ENCODE measurements around the gene STPG3. TPM values are rescaled to one million over a fixed set of nuclear protein-coding genes. Genes with fewer than 3 reads are reported as not detected.

STPG3 gene
- total RNA-seq, 2 experiments from 2014 or later, result not detected

- H3K9me3 Mint-ChIP-seq (ENCODE audit: insufficient read depth), result no peaks in the 10 kb centered on the region
- CTCF ChIA-PET, result no interaction called here
- DNase-seq (no peak), ATAC-seq (no peak)
- no peaks in the 10 kb centered on the region for H3K27me3 Mint-ChIP-seq (ENCODE audit: low read depth)
- no peak overlapping the region for H3K27ac Mint-ChIP-seq
- H3K4me1 Mint-ChIP-seq (ENCODE audit: low read depth), result peaks cover 2% of the 10 kb centered on the region
- no peak overlapping the region for H3K4me3 Mint-ChIP-seq
- POLR2A ChIA-PET, result interaction anchor here (1.1 to 1.5 kb wide), 4 partner anchors 9 to 25 kb away, joined by 3 to 5 read pairs (median 4); partner anchors contain the start of genes TPRN and TUBB4B
- no peaks in the 10 kb centered on the region for H3K36me3 Mint-ChIP-seq (ENCODE audit: low read depth)
Measured at GRCh38 chr9:137216188-137216965, 34.7 kb upstream of the STPG3 start.

- POLR2A ChIA-PET, result interaction anchor here (1.4 to 1.5 kb wide), 2 partner anchors 10 to 14 kb away, joined by 4 read pairs; no protein-coding TSS in a partner anchor
- Mint-ChIP-seq H3K9me3 (ENCODE audit: insufficient read depth) (no peaks in the 10 kb centered on the region), H3K27me3 (ENCODE audit: low read depth) (no peaks in the 10 kb centered on the region), H3K4me1 (ENCODE audit: low read depth) (peaks cover 2% of the 10 kb centered on the region), H3K36me3 (ENCODE audit: low read depth) (no peaks in the 10 kb centered on the region), H3K4me3 (no peak overlapping the region), H3K27ac (no peak overlapping the region)
- DNase-seq (no peak), ATAC-seq (no peak)
- CTCF ChIA-PET, result no interaction called here
Measured at GRCh38 chr9:137217276-137218211, 33.5 kb upstream of the STPG3 start.

- CTCF ChIA-PET, result interaction anchor here (1.4 kb wide), 1 partner anchor 29 kb away, joined by 5 read pairs; the partner anchor contains the start of genes ANAPC2 and SSNA1
- Mint-ChIP-seq H3K4me1 (ENCODE audit: low read depth) (peaks cover 7% of the 10 kb centered on the region), H3K4me3 (no peak overlapping the region), H3K36me3 (ENCODE audit: low read depth) (no peaks in the 10 kb centered on the region), H3K27me3 (ENCODE audit: low read depth) (no peaks in the 10 kb centered on the region), H3K27ac (no peak overlapping the region), H3K9me3 (ENCODE audit: insufficient read depth) (no peaks in the 10 kb centered on the region)
- POLR2A ChIA-PET, result no interaction called here
- DNase-seq, result no peak
- no peak for ATAC-seq
Measured at GRCh38 chr9:137218212-137218753, 32.8 kb upstream of the STPG3 start.

- Mint-ChIP-seq H3K4me1 (ENCODE audit: low read depth) (peaks cover 7% of the 10 kb centered on the region), H3K36me3 (ENCODE audit: low read depth) (no peaks in the 10 kb centered on the region), H3K9me3 (ENCODE audit: insufficient read depth) (no peaks in the 10 kb centered on the region), H3K27me3 (ENCODE audit: low read depth) (no peaks in the 10 kb centered on the region), H3K27ac (no peak overlapping the region), H3K4me3 (no peak overlapping the region)
- ChIA-PET CTCF (interaction anchor here (1.4 kb wide), 1 partner anchor 30 kb away, joined by 5 read pairs; the partner anchor contains the start of genes ANAPC2 and SSNA1), POLR2A (interaction anchor here (1.5 kb wide), 1 partner anchor 14 kb away, joined by 4 read pairs; no protein-coding TSS in a partner anchor)
- DNase-seq (no peak), ATAC-seq (no peak)
Measured at GRCh38 chr9:137218754-137219271, 32.3 kb upstream of the STPG3 start.

GRCh38 chr9:137219757-137220316, 31.2 kb upstream of the STPG3 start:
- DNase-seq, result no peak
- ChIA-PET POLR2A (interaction anchor here (1.5 to 2.1 kb wide), 3 partner anchors 15 to 21 kb away, joined by 4 to 6 read pairs (median 5); partner anchors contain the start of genes TPRN and TUBB4B), CTCF (interaction anchor here (1.4 kb wide), 1 partner anchor 31 kb away, joined by 5 read pairs; the partner anchor contains the start of genes ANAPC2 and SSNA1)
- ATAC-seq, result no peak
- no peaks in the 10 kb centered on the region for H3K9me3 Mint-ChIP-seq (ENCODE audit: insufficient read depth)
- H3K4me1 Mint-ChIP-seq (ENCODE audit: low read depth), result peaks cover 9% of the 10 kb centered on the region
- H3K27me3 Mint-ChIP-seq (ENCODE audit: low read depth), result no peaks in the 10 kb centered on the region
- no peak overlapping the region for H3K27ac Mint-ChIP-seq
- no peak overlapping the region for H3K4me3 Mint-ChIP-seq
- H3K36me3 Mint-ChIP-seq (ENCODE audit: low read depth), result no peaks in the 10 kb centered on the region

GRCh38 chr9:137220317-137221094, 30.6 kb upstream of the STPG3 start:
- Mint-ChIP-seq H3K36me3 (ENCODE audit: low read depth) (no peaks in the 10 kb centered on the region), H3K9me3 (ENCODE audit: insufficient read depth) (no peaks in the 10 kb centered on the region), H3K4me1 (ENCODE audit: low read depth) (peaks cover 16% of the 10 kb centered on the region), H3K4me3 (peak overlapping the region; percentile 55), H3K27ac (no peak overlapping the region), H3K27me3 (ENCODE audit: low read depth) (no peaks in the 10 kb centered on the region)
- no peak for ATAC-seq
- DNase-seq, result no peak
- ChIA-PET CTCF (no interaction called here), POLR2A (interaction anchor here (1.5 to 2.1 kb wide), 3 partner anchors 16 to 20 kb away, joined by 4 to 6 read pairs (median 5); partner anchors contain the start of genes TPRN and TUBB4B)

GRCh38 chr9:137221095-137221505, 30.0 kb upstream of the STPG3 start:
- Mint-ChIP-seq H3K4me3 (peak overlapping the region; percentile 55), H3K27ac (no peak overlapping the region), H3K27me3 (ENCODE audit: low read depth) (no peaks in the 10 kb centered on the region), H3K36me3 (ENCODE audit: low read depth) (no peaks in the 10 kb centered on the region), H3K4me1 (ENCODE audit: low read depth) (peaks cover 16% of the 10 kb centered on the region), H3K9me3 (ENCODE audit: insufficient read depth) (no peaks in the 10 kb centered on the region)
- POLR2A ChIA-PET, result interaction anchor here (2.1 kb wide), 1 partner anchor 19 kb away, joined by 6 read pairs; the partner anchor contains the start of gene TUBB4B
- ATAC-seq (no peak), DNase-seq (no peak)
- CTCF ChIA-PET, result no interaction called here

GRCh38 chr9:137221506-137222111, 29.5 kb upstream of the STPG3 start:
- no peak for DNase-seq
- POLR2A ChIA-PET, result interaction anchor here (1.4 to 3.7 kb wide), 4 partner anchors 15 to 33 kb away, joined by 4 to 28 read pairs (median 9); partner anchors contain the start of genes ANAPC2, NDOR1, SSNA1 and TMEM203
- H3K4me1 Mint-ChIP-seq (ENCODE audit: low read depth), result peaks cover 16% of the 10 kb centered on the region

GRCh38 chr9:137222190-137223077, 28.7 kb upstream of the STPG3 start, which contains the start of gene RNF208:
RNF208 (minus strand) TSS chr9:137222240; CDS start chr9:137221212, 1,028 bp downstream.
- no peaks in the 10 kb centered on the region for H3K27me3 Mint-ChIP-seq (ENCODE audit: low read depth)
- H3K27ac Mint-ChIP-seq, result peak within 1 kb of the TSS; percentile 87
- ChIA-PET POLR2A (interaction anchor here (0.6 to 3.7 kb wide), 12 partner anchors 14 to 135 kb away, joined by 3 to 28 read pairs (median 6); partner anchors contain the start of genes ANAPC2, MAN1B1, NDOR1 and NELFB), CTCF (interaction anchor here (0.9 to 6.7 kb wide), 9 partner anchors 14 to 176 kb away, joined by 3 to 73 read pairs (median 4); partner anchors contain the start of genes ANAPC2, SSNA1, TOR4A and TPRN)
- H3K9me3 Mint-ChIP-seq (ENCODE audit: insufficient read depth), result no peaks in the 10 kb centered on the region
- H3K4me3 Mint-ChIP-seq, result peak within 1 kb of the TSS; percentile 80
- DNase-seq, result no peak
- no peak for ATAC-seq
- H3K4me1 Mint-ChIP-seq (ENCODE audit: low read depth), result peaks cover 16% of the 10 kb centered on the region
- H3K36me3 Mint-ChIP-seq (ENCODE audit: low read depth), result no peaks in the 10 kb centered on the region

More at GRCh38 chr9:137221506-137222111, 29.5 kb upstream of the STPG3 start:
- no peaks in the 10 kb centered on the region for H3K27me3 Mint-ChIP-seq (ENCODE audit: low read depth)
- no peak for ATAC-seq
- H3K27ac Mint-ChIP-seq, result no peak overlapping the region
- CTCF ChIA-PET, result no interaction called here
- no peaks in the 10 kb centered on the region for H3K9me3 Mint-ChIP-seq (ENCODE audit: insufficient read depth)
- peak overlapping the region; percentile 36 for H3K4me3 Mint-ChIP-seq
- H3K36me3 Mint-ChIP-seq (ENCODE audit: low read depth), result no peaks in the 10 kb centered on the region
